ENCODE measurements around the gene BEND5. TPM values are rescaled to one million over a fixed set of nuclear protein-coding genes. Genes with fewer than 3 reads are reported as not detected.

BEND5 gene
- total RNA-seq, 2 donors from 2014 or later, result 2.7 to 2.8 TPM

DNA sequence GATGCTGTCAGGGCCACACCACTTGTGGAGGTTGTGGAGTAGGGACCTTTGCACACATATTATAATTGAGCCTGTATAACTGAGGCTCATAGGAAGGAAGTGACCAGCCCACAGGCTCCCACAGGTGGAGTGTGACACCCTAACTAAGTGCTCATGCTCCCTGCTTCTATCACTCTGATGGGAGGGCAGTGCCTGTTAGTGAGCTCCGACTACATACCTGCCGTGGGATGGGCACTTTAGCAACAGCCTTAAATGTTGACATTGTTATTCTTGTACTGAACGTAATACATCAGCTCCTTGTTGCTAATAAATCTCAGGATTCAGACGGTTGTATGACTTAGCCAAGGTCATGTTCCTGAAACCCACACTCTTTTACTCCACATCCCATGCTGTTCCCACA lies 58.0 kb downstream of the BEND5 start:
- Histone ChIP-seq H3K4me3 (no peak overlapping the region), H3K36me3 (no peaks in the 10 kb centered on the region), H3K4me1 (no peaks in the 10 kb centered on the region), H3K9me3 (no peaks in the 10 kb centered on the region), H3K27ac (no peak overlapping the region), H3K27me3 (no peaks in the 10 kb centered on the region)
- DNase-seq (ENCODE audit: low spot score), result no peak
- TF ChIP-seq, protein P1, sequence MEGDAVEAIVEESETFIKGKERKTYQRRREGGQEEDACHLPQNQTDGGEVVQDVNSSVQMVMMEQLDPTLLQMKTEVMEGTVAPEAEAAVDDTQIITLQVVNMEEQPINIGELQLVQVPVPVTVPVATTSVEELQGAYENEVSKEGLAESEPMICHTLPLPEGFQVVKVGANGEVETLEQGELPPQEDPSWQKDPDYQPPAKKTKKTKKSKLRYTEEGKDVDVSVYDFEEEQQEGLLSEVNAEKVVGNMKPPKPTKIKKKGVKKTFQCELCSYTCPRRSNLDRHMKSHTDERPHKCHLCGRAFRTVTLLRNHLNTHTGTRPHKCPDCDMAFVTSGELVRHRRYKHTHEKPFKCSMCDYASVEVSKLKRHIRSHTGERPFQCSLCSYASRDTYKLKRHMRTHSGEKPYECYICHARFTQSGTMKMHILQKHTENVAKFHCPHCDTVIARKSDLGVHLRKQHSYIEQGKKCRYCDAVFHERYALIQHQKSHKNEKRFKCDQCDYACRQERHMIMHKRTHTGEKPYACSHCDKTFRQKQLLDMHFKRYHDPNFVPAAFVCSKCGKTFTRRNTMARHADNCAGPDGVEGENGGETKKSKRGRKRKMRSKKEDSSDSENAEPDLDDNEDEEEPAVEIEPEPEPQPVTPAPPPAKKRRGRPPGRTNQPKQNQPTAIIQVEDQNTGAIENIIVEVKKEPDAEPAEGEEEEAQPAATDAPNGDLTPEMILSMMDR (IDR thresholded peaks at IDR 0.05), result no peak

GRCh38 chr1:48718116-48718630 lies 58.5 kb downstream of the BEND5 start:
- TF ChIP-seq, protein P1 (IDR thresholded peaks at IDR 0.05), result no peak
- no peaks in the 10 kb centered on the region for H3K9me3 ChIP-seq
- DNase-seq (ENCODE audit: low spot score), result no peak

DNA sequence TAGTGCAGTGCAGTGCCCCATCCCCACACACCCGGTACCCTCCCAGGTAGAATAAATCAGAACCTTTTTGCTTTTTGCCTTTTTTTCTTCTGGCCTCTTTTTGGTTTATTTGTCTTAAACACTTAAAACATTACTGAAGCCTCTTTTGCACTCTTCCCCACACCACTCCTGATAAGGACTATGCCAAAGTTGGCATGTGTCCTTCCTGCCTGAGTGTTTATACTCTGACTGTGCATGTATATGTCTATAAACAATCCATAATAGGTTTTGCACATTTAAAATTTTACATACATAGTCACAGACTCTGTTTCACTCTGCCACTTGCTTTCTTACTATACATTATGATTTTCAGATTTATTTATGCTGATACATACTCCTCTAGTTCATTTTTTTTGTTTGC lies 59.6 kb downstream of the BEND5 start:
- Histone ChIP-seq H3K4me3 (no peak overlapping the region), H3K27ac (no peak overlapping the region), H3K4me1 (no peaks in the 10 kb centered on the region), H3K27me3 (no peaks in the 10 kb centered on the region), H3K36me3 (no peaks in the 10 kb centered on the region), H3K9me3 (no peaks in the 10 kb centered on the region)
- no peak for DNase-seq (ENCODE audit: low spot score)
- TF ChIP-seq, protein P1 (IDR thresholded peaks at IDR 0.05), result no peak

More at GRCh38 chr1:48718116-48718630, 58.5 kb downstream of the BEND5 start:
- no peaks in the 10 kb centered on the region for H3K27me3 ChIP-seq
- no peaks in the 10 kb centered on the region for H3K4me1 ChIP-seq
- H3K4me3 ChIP-seq, result no peak overlapping the region
- no peak overlapping the region for H3K27ac ChIP-seq
- no peaks in the 10 kb centered on the region for H3K36me3 ChIP-seq

DNA sequence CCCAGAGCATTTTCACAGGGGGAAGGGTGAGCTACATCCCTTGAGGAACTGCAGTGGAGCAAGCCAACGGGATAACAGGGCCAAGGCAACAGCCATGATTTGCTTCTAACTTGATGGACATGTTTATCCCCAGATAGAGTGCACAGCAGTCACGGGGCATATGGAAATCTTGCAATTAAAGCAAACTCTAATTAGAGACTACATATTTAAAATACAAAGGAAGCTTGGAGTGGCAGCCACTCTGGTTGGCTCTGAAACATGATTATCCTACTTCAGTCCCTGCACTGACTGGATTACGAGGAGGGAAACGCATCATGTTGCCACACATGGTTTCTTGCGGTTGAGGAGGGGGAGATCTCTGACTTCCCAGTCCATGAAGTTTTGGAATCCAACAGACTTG lies 60.8 kb downstream of the BEND5 start:
- no peaks in the 10 kb centered on the region for H3K9me3 ChIP-seq
- no peaks in the 10 kb centered on the region for H3K27me3 ChIP-seq
- no peak for DNase-seq (ENCODE audit: low spot score)
- no peak overlapping the region for H3K4me3 ChIP-seq
- H3K27ac ChIP-seq, result no peak overlapping the region
- no peaks in the 10 kb centered on the region for H3K36me3 ChIP-seq
- TF ChIP-seq, protein P1 (IDR thresholded peaks at IDR 0.05), result no peak
- no peaks in the 10 kb centered on the region for H3K4me1 ChIP-seq

- no peak for DNase-seq (ENCODE audit: low spot score)
- Histone ChIP-seq H3K4me3 (no peak overlapping the region), H3K27ac (no peak overlapping the region), H3K36me3 (no peaks in the 10 kb centered on the region), H3K4me1 (no peaks in the 10 kb centered on the region), H3K27me3 (no peaks in the 10 kb centered on the region), H3K9me3 (no peaks in the 10 kb centered on the region)
- TF ChIP-seq, protein P1 (IDR thresholded peaks at IDR 0.05), result no peak
Observed at GRCh38 chr1:48710915-48711314, 65.8 kb downstream of the BEND5 start.

DNA sequence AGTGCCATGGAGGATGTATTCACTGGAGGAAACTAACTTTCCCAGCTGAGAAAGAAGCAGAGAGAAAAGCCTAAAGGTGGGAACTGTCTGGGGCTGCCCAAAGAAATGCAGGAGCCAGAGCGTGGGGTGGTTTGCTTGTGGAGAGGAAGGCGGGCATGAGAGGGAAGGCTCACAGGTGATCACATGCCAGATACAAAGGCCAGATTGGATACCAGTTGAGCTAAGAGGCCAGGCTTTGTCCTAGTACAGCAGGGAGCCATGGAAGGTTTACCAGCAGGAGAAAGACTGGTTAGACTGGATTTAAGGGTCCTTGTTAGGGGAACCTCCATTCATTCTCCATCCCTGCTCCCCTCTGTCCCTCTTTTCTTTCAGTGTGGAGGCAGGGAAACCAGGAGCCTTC lies 66.4 kb downstream of the BEND5 start:
- no peaks in the 10 kb centered on the region for H3K27me3 ChIP-seq
- no peaks in the 10 kb centered on the region for H3K9me3 ChIP-seq
- TF ChIP-seq, protein P1 (IDR thresholded peaks at IDR 0.05), result no peak
- no peaks in the 10 kb centered on the region for H3K36me3 ChIP-seq
- H3K4me3 ChIP-seq, result no peak overlapping the region
- H3K4me1 ChIP-seq, result no peaks in the 10 kb centered on the region
- no peak overlapping the region for H3K27ac ChIP-seq
- DNase-seq (ENCODE audit: low spot score), result no peak
